ENCODE data around the gene MOSMO.
"Not testable (repeated sequence)": the region's sequence is repeated elsewhere in the genome, so short reads cannot be mapped to it uniquely, and the experiment has no call there.

The MOSMO gene

GRCh38 chr16:22099256-22099975 lies 91.5 kb downstream of the MOSMO start:
- no peak overlapping the region for H3K4me3 ChIP-seq (ENCODE audit: low read depth, low read length)
- no peak for TF ChIP-seq CTCF (IDR thresholded peaks at IDR 0.05; ENCODE audit: borderline replicate concordance, insufficient read depth, low read depth, low read length)

- H3K4me3 ChIP-seq (ENCODE audit: low read depth, low read length) = no peak overlapping the region
- TF ChIP-seq CTCF (IDR thresholded peaks at IDR 0.05; ENCODE audit: borderline replicate concordance, insufficient read depth, low read depth, low read length) = no peak
Measured at GRCh38 chr16:22103441-22103840, 95.5 kb downstream of the MOSMO start.

- TF ChIP-seq CTCF (IDR thresholded peaks at IDR 0.05; ENCODE audit: borderline replicate concordance, insufficient read depth, low read depth, low read length) = no peak
- no peak overlapping the region for H3K4me3 ChIP-seq (ENCODE audit: low read depth, low read length)
Measured at GRCh38 chr16:22109258-22109898, 101.5 kb downstream of the MOSMO start.

GRCh38 chr16:22111629-22112028 lies 103.7 kb downstream of the MOSMO start:
- H3K4me3 ChIP-seq (ENCODE audit: low read depth, low read length) = not testable (repeated sequence)

- no peak for TF ChIP-seq CTCF (IDR thresholded peaks at IDR 0.05; ENCODE audit: borderline replicate concordance, insufficient read depth, low read depth, low read length)
- no peak overlapping the region for H3K4me3 ChIP-seq (ENCODE audit: low read depth, low read length)
Measured at GRCh38 chr16:22116095-22116700, 108.3 kb downstream of the MOSMO start.

- H3K4me3 ChIP-seq (ENCODE audit: low read depth, low read length) = no peak overlapping the region
- no peak for TF ChIP-seq CTCF (IDR thresholded peaks at IDR 0.05; ENCODE audit: borderline replicate concordance, insufficient read depth, low read depth, low read length)
Measured at GRCh38 chr16:22117609-22118008, 109.7 kb downstream of the MOSMO start.

GRCh38 chr16:22120440-22120839 lies 112.5 kb downstream of the MOSMO start:
- no peak overlapping the region for H3K4me3 ChIP-seq (ENCODE audit: low read depth, low read length)

More at GRCh38 chr16:22120440-22120839, 112.5 kb downstream of the MOSMO start:
- no peak for TF ChIP-seq CTCF (IDR thresholded peaks at IDR 0.05; ENCODE audit: borderline replicate concordance, insufficient read depth, low read depth, low read length)

Data from GM12875 (cell line).